GM18867 (cell line): ENCODE data around the gene KRT17.
"Not testable (repeated sequence)": the region's sequence is repeated elsewhere in the genome, so short reads cannot be mapped to it uniquely, and the experiment has no call there.

Experiments
- ATAC-seq: cut with Tn5 transposase; IDR thresholded peaks from one replicate; pipeline ENCODE4 v1.9.1; 2021; ENCODE audit warnings: mild to moderate bottlenecking, moderate library complexity; ENCODE audit not compliant: unreplicated experiment

The KRT17 gene

GRCh38 chr17:41635121-41636097 lies 11.0 kb upstream of the KRT17 start:
- ATAC-seq, result no peak

GRCh38 chr17:41634639-41635038 lies 10.3 kb upstream of the KRT17 start:
- no peak for ATAC-seq

GRCh38 chr17:41633556-41634199 lies 9.3 kb upstream of the KRT17 start:
- no peak for ATAC-seq

GRCh38 chr17:41632482-41633105 lies 8.2 kb upstream of the KRT17 start:
- ATAC-seq, result no peak

- ATAC-seq, result no peak
Observed at GRCh38 chr17:41631898-41632285, 7.5 kb upstream of the KRT17 start.

- ATAC-seq, result no peak
Observed at GRCh38 chr17:41631025-41631897, 6.9 kb upstream of the KRT17 start.

GRCh38 chr17:41629826-41630670 lies 5.7 kb upstream of the KRT17 start:
- ATAC-seq, result no peak

- ATAC-seq, result no peak
Observed at GRCh38 chr17:41629316-41629715, 4.9 kb upstream of the KRT17 start.

- not testable (repeated sequence) for ATAC-seq
Observed at GRCh38 chr17:41628621-41629255, 4.4 kb upstream of the KRT17 start.

- ATAC-seq, result not testable (repeated sequence)
Observed at GRCh38 chr17:41628073-41628370, 3.6 kb upstream of the KRT17 start.

- no peak for ATAC-seq
Observed at GRCh38 chr17:41627316-41628072, 3.1 kb upstream of the KRT17 start.

GRCh38 chr17:41626914-41627295 lies 2.5 kb upstream of the KRT17 start:
- ATAC-seq, result not testable (repeated sequence)

GRCh38 chr17:41626028-41626913 lies 1.9 kb upstream of the KRT17 start:
- not testable (repeated sequence) for ATAC-seq

- no peak for ATAC-seq
Observed at GRCh38 chr17:41625602-41626001, 1.2 kb upstream of the KRT17 start.

GRCh38 chr17:41623184-41623861 lies 1.1 kb downstream of the KRT17 start:
- ATAC-seq, result not testable (repeated sequence)

GRCh38 chr17:41622340-41623183 lies 1.8 kb downstream of the KRT17 start:
- not testable (repeated sequence) for ATAC-seq
